HG03575 (cell line): ENCODE results near the gene KRTAP10-4.
"Not testable (repeated sequence)": the region's sequence is repeated elsewhere in the genome, so short reads cannot be mapped to it uniquely, and the experiment has no call there.

ENCODE experiments used
- ATAC-seq: cut with Tn5 transposase; IDR thresholded peaks from one replicate; pipeline ENCODE4 v1.9.1; 2021; ENCODE audit not compliant: unreplicated experiment, insufficient number of reproducible peaks, low FRiP score; ENCODE audit errors: extremely low read depth

KRTAP10-4 gene

GRCh38 chr21:44590897-44591800 is 17.6 kb downstream of the KRTAP10-4 start:
- ATAC-seq: not testable (repeated sequence)

GRCh38 chr21:44591801-44592130 is 18.2 kb downstream of the KRTAP10-4 start:
- ATAC-seq: not testable (repeated sequence)

GRCh38 chr21:44592446-44593311 is 19.1 kb downstream of the KRTAP10-4 start, which contains the start of gene KRTAP10-6:
KRTAP10-6 (minus strand) TSS chr21:44592505; CDS start chr21:44592484, 21 bp downstream.
- ATAC-seq: no peak

- no peak for ATAC-seq
These were observed 20.3 kb downstream of the KRTAP10-4 start for GRCh38 chr21:44593598-44594405.

GRCh38 chr21:44594406-44594916 is 20.9 kb downstream of the KRTAP10-4 start:
- ATAC-seq: no peak

GRCh38 chr21:44595524-44595923 is 22.0 kb downstream of the KRTAP10-4 start:
- ATAC-seq: no peak

GRCh38 chr21:44596068-44596725 is 22.7 kb downstream of the KRTAP10-4 start:
- no peak for ATAC-seq

- ATAC-seq: no peak
These were observed 24.5 kb downstream of the KRTAP10-4 start for GRCh38 chr21:44598061-44598460.

- ATAC-seq: no peak
These were observed 25.9 kb downstream of the KRTAP10-4 start for GRCh38 chr21:44599264-44600029.

GRCh38 chr21:44600118-44600978 is 26.8 kb downstream of the KRTAP10-4 start, which contains the start of gene KRTAP10-7:
KRTAP10-7 (plus strand) TSS chr21:44600597; CDS start chr21:44600622, 25 bp downstream.
- not testable (repeated sequence) for ATAC-seq

GRCh38 chr21:44601091-44601490 is 27.6 kb downstream of the KRTAP10-4 start:
- not testable (repeated sequence) for ATAC-seq

GRCh38 chr21:44601596-44602462 is 28.3 kb downstream of the KRTAP10-4 start:
- no peak for ATAC-seq

GRCh38 chr21:44602463-44602850 is 28.9 kb downstream of the KRTAP10-4 start:
- ATAC-seq: no peak

- no peak for ATAC-seq
These were observed 29.8 kb downstream of the KRTAP10-4 start for GRCh38 chr21:44603109-44603875.

- no peak for ATAC-seq
These were observed 30.4 kb downstream of the KRTAP10-4 start for GRCh38 chr21:44603911-44604310.
